Endothelial cell (in vitro differentiated cells): ENCODE data around the gene CD96. TPM values are rescaled to one million over a fixed set of nuclear protein-coding genes. Genes with fewer than 3 reads are reported as not detected.

Source experiments
- DNase-seq: peaks from one replicate; pipeline ENCODE4 v3.0.0; 2021; ENCODE audit warnings: low spot score
- H3K27ac Mint-ChIP-seq: one replicate; pipeline ENCODE4 v1.8.0; 2021; ENCODE audit warnings: mixed read lengths, inconsistent platforms; ENCODE audit not compliant: unreplicated experiment
- H3K27me3 Mint-ChIP-seq: one replicate; pipeline ENCODE4 v1.8.0; 2021; ENCODE audit warnings: mild to moderate bottlenecking, moderate library complexity, mixed read lengths, inconsistent platforms; ENCODE audit not compliant: unreplicated experiment
- H3K36me3 Mint-ChIP-seq: one replicate; pipeline ENCODE4 v1.8.0; 2021; ENCODE audit warnings: mild to moderate bottlenecking, low read depth, mixed read lengths, inconsistent platforms; ENCODE audit not compliant: unreplicated experiment
- H3K4me1 Mint-ChIP-seq: one replicate; pipeline ENCODE4 v1.8.0; 2021; ENCODE audit warnings: mild to moderate bottlenecking, mixed read lengths, inconsistent platforms; ENCODE audit not compliant: unreplicated experiment
- H3K4me3 Mint-ChIP-seq: one replicate; pipeline ENCODE4 v1.8.0; 2021; ENCODE audit warnings: mild to moderate bottlenecking, mixed read lengths, inconsistent platforms; ENCODE audit not compliant: unreplicated experiment
- H3K9me3 Mint-ChIP-seq: one replicate; pipeline ENCODE4 v1.8.0; 2021; ENCODE audit warnings: mixed read lengths, inconsistent platforms; ENCODE audit not compliant: unreplicated experiment
- CTCF ChIP-seq: fragments of 200-600 bp; sonication (generic); IDR thresholded peaks from one replicate; pipeline ENCODE4 v1.5.0; 2021; ENCODE audit warnings: antibody characterized with exemption; ENCODE audit not compliant: unreplicated experiment
- total RNA-seq: library from RNA; stranded (reverse); fragmentation: NEBNext Ultra II Directional; extraction: Animal tissue kit (Norgen Biotek cat#: 25700); gene quantifications from one replicate; pipeline ENCODE4 v1.2.1, GENCODE V29; 2021; ENCODE audit not compliant: unreplicated experiment

Gene CD96
- total RNA-seq, 1 donor from 2014 or later, result not detected

GRCh38 chr3:111603679-111604078, 61.7 kb downstream of the CD96 start:
- H3K4me1 Mint-ChIP-seq, result no peaks in the 10 kb centered on the region
- no peaks in the 10 kb centered on the region for H3K9me3 Mint-ChIP-seq
- TF ChIP-seq CTCF, result no peak
- peaks cover 2% of the 10 kb centered on the region for H3K27me3 Mint-ChIP-seq
- H3K4me3 Mint-ChIP-seq, result no peak overlapping the region
- no peak overlapping the region for H3K27ac Mint-ChIP-seq
- no peaks in the 10 kb centered on the region for H3K36me3 Mint-ChIP-seq
- no peak for DNase-seq

- Mint-ChIP-seq H3K4me3 (no peak overlapping the region), H3K9me3 (no peaks in the 10 kb centered on the region), H3K27ac (no peak overlapping the region), H3K36me3 (no peaks in the 10 kb centered on the region), H3K27me3 (peaks cover 2% of the 10 kb centered on the region), H3K4me1 (no peaks in the 10 kb centered on the region)
- no peak for TF ChIP-seq CTCF
- no peak for DNase-seq
Measured at GRCh38 chr3:111604119-111604518, 62.1 kb downstream of the CD96 start.

- no peaks in the 10 kb centered on the region for H3K9me3 Mint-ChIP-seq
- H3K27ac Mint-ChIP-seq, result no peak overlapping the region
- no peak for DNase-seq
- H3K27me3 Mint-ChIP-seq, result peaks cover 2% of the 10 kb centered on the region
- no peak overlapping the region for H3K4me3 Mint-ChIP-seq
- no peak for TF ChIP-seq CTCF
- H3K4me1 Mint-ChIP-seq, result no peaks in the 10 kb centered on the region
- no peaks in the 10 kb centered on the region for H3K36me3 Mint-ChIP-seq
Measured at GRCh38 chr3:111605018-111605417, 63.0 kb downstream of the CD96 start.

- peaks cover 2% of the 10 kb centered on the region for H3K27me3 Mint-ChIP-seq
- H3K9me3 Mint-ChIP-seq, result no peaks in the 10 kb centered on the region
- H3K4me3 Mint-ChIP-seq, result no peak overlapping the region
- H3K36me3 Mint-ChIP-seq, result no peaks in the 10 kb centered on the region
- no peak overlapping the region for H3K27ac Mint-ChIP-seq
- DNase-seq, result no peak
- no peak for TF ChIP-seq CTCF
- H3K4me1 Mint-ChIP-seq, result no peaks in the 10 kb centered on the region
Measured at GRCh38 chr3:111605493-111605892, 63.5 kb downstream of the CD96 start.

- Mint-ChIP-seq H3K27me3 (peaks cover 2% of the 10 kb centered on the region), H3K9me3 (no peaks in the 10 kb centered on the region), H3K4me1 (no peaks in the 10 kb centered on the region), H3K27ac (no peak overlapping the region), H3K4me3 (no peak overlapping the region), H3K36me3 (no peaks in the 10 kb centered on the region)
- no peak for DNase-seq
- no peak for TF ChIP-seq CTCF
Measured at GRCh38 chr3:111607240-111607920, 65.4 kb downstream of the CD96 start.
